Measurements from ENCODE around the gene TLX3.
A peak's percentile ranks its signal among the peaks of the same experiment; 100 is the strongest.

TLX3 gene

DNA sequence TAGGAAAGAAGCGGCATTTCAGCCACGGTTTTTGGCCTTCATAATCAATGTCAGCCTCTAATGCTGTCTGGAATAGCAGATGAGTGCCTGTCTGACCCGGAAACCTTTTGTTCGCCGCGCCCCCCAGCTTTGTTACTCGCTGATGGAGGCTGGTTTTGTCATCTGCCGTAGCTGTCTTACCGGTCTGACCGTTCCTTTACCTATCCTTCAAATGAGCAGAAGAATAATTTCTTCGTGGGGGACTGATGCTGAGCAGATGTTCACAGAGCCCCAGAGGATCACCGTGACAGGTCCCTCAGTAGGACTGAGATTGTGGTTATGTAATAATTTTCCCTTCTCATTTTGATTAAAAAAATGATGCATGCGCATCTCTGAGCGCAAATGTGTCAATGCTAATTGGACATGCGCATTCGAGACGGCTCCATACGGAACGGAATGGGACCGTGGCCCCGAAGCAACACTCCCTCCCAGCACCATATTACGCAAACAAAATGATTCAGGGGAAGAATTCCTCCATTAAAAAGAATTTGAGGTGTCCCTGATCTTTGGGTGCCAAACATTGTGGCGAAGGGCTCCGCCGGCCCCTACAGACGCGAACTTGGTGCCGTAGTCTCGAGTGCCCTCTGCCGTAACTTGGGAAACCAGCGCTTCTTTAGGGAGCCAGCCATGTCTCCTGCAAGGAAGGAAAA is 27.6 kb downstream of the TLX3 start:
- TF ChIP-seq, protein P1, sequence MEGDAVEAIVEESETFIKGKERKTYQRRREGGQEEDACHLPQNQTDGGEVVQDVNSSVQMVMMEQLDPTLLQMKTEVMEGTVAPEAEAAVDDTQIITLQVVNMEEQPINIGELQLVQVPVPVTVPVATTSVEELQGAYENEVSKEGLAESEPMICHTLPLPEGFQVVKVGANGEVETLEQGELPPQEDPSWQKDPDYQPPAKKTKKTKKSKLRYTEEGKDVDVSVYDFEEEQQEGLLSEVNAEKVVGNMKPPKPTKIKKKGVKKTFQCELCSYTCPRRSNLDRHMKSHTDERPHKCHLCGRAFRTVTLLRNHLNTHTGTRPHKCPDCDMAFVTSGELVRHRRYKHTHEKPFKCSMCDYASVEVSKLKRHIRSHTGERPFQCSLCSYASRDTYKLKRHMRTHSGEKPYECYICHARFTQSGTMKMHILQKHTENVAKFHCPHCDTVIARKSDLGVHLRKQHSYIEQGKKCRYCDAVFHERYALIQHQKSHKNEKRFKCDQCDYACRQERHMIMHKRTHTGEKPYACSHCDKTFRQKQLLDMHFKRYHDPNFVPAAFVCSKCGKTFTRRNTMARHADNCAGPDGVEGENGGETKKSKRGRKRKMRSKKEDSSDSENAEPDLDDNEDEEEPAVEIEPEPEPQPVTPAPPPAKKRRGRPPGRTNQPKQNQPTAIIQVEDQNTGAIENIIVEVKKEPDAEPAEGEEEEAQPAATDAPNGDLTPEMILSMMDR (IDR thresholded peaks at IDR 0.05), result peak; percentile 85

DNA sequence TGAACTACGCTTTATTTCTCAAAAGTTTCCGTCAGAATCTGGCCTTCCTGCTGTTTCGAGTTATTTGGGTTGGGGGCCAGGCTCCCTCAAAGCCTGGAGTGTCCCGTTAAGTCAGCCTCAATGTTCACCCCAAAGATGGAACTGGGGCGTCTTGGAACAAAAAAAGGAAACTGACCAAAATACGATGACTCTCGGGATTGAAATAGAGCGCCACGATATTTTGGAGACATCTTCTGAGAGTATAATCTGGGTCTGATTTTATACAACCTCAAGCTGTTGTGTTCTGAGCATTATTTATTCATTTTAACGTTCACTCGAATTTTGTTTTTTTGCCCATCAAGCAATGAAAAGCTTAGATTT is 28.1 kb downstream of the TLX3 start:
- TF ChIP-seq, protein P1 (IDR thresholded peaks at IDR 0.05), result no peak

DNA sequence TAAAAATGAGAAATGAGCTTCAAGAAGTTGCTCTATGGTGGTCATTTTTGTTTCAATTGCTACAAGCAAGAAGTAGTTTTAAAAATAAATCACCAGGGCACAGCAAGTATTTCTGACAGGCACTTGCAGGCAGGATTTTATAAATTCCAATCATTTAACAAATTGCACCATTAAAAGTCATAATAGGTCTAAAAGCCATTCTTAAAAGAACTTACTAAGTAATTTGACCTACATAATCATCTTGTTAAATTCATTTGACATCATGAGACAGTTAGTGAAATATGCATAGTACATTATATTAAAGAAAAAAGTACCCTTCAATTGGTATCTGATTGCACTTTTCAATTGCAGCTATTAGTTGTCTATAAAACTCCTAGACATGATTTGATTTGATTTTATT is 31.0 kb downstream of the TLX3 start:
- TF ChIP-seq, protein P1 (IDR thresholded peaks at IDR 0.05), result no peak

DNA sequence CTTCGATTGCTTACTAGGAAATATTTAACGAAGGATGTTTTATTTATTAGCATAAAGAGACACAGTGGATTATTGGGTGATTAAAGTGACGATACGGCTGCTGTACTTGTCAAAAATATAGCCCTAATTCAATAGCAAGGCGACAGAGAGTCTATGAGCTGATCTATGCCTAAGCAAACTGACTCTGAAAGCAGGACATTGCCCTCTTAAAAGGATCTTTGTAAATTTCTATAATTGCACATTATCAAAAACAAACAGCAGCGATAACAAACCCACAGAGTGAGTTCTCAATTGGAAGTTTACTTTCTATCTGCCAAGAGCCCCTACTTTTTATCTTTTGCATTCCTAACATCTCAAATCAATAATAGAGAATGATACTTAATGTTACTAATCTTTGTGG is 31.4 kb downstream of the TLX3 start:
- TF ChIP-seq, protein P1 (IDR thresholded peaks at IDR 0.05), result no peak

DNA sequence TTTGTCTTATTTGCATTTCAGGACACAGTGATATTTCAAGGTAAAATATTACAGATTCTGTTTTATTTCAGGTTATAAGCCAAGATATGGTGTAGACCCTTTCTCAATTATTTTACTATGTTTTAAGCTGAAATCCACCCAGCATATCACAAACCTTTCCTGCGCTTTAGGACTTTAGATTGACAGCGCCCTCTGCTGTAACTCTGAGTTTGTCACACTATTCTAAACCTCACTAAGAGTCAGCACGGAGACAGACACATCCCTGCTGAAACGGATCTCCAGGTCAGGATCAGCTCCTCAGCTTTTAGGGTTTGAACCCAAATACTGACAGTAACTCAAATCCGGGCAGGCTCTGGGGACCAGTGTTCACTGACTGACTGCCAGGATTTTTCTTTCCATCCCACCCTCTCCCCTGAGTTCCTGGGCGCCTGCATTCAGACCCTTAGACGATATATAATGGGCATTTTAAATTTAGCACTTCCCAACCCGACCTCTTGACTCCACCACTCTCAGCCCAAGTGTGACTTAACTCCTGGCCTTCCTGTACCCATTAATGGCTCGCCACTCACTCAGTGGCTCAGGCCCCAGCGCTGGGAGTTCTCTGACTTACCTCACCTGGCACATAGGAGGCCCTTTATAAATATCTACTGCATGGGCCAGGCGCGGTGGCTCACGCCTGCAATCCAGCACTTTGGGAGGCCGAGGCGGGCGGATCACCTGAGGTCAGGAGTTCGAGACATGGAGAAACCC is 33.5 kb downstream of the TLX3 start:
- TF ChIP-seq, protein P1 (IDR thresholded peaks at IDR 0.05), result peak; percentile 75

DNA sequence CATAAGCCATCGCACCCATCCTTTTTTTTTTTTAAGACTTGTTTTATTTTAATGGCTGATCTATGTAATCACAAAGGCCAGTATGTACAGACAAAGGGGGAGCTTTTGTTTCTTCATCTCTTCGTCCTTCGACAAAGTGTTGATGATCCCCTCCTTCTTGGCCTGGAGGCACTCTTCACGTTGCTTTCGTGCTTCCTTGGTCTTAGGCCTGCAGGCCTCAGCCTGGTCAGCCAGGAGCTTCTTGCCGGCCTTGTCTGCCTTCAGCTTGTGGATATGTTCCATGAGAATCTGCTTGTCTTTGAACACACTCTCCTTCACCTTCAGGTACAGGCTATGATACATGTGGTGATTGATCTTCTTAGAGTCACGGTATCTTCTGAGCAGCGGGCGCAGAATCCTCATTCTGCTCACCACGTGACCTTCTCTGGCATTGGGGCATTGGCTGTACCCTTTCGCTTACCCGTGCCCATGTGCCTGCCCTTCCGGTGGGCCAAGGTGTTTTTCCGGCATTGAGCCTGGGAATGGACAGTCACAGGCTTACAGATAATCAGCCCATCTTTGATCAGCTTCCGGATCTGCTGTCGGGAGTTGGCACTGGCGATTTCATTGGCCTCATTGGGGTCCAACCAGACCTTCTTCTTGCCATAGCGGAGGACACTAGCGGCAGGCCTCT is 36.0 kb downstream of the TLX3 start:
- TF ChIP-seq, protein P1 (IDR thresholded peaks at IDR 0.05), result no peak

DNA sequence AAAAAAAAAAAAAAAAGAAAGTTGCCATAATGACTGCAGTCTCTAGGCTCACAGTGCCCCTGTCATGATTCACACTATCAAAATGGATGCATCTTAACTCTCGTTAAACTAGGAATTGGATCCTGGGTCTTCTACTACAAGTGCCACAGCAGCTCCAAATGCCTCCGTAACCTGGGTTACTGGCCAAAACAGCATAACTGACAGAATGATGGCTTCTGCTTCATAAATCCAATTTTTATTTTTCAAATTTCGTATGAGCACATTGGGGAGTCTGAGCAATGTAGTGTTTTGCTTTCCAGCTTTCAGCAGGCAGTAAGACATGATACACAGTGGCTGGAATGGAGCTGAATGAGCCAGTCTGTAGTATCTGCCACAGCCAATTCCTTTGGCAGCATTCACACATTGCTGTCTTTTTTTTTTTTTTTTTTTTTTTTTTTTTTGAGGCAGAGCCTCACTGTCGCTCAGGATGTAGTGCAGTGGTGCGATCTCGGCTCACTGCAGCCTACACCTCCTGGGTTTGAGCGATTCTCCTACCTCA is 42.6 kb downstream of the TLX3 start:
- TF ChIP-seq, protein P1 (IDR thresholded peaks at IDR 0.05), result no peak

Measured in LNCAP (cell line).